ENCODE results near the gene HBEGF. TPM values are rescaled to one million over a fixed set of nuclear protein-coding genes. Genes with fewer than 3 reads are reported as not detected.

The HBEGF gene
- total and polyA plus RNA-seq, 2 donors (not counting 1 experiment from before 2014, with no cell fraction given): 1.8 to 10.3 TPM

DNA sequence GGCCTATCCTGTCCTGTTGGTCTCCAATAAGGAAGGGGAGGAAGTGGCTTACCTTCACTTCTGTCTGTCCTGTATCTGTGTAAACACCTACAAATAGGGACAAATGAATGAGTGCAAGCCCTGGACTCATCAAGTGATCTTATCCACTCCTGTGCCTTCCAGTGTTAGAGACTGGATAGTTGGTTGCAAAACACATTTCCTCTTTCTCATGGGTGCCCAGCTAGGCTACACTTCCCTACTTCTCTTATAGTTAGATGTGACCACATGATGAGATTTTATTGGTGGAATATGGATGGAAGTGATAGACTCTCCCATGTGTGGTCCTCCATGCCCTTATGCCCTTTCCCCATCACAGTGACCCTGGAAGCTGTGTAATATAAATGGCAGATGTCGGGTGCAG, 26.6 kb downstream of the HBEGF start:
- Histone ChIP-seq H2AFZ (ENCODE audit: low read length) (no peak overlapping the region), H4K20me1 (ENCODE audit: control insufficient read depth, extremely low read depth, insufficient read depth, low read length) (no peaks in the 10 kb centered on the region)

DNA sequence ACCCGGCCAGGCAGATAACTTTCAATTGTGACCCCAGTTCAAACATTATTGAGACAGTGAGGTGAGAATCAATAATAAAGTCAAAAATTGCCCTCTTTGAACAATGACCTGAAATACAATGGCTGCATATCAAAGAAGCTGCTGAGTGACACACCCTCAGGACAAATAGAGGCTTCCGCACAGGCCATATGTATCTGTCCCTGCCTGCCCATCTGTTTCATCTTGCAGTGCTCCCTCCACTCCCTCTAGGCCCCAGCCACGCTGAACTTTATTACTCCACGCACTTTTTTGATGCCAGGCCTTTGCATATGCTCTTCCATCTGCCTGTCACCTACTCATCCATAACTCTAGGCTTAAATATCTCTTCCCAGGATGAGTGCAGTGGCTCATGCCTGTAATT, 27.6 kb downstream of the HBEGF start:
- TF ChIP-seq EZH2 (IDR thresholded peaks at IDR 0.05; ENCODE audit: low read length, missing control alignments): no peak
- TF ChIP-seq, protein P1, sequence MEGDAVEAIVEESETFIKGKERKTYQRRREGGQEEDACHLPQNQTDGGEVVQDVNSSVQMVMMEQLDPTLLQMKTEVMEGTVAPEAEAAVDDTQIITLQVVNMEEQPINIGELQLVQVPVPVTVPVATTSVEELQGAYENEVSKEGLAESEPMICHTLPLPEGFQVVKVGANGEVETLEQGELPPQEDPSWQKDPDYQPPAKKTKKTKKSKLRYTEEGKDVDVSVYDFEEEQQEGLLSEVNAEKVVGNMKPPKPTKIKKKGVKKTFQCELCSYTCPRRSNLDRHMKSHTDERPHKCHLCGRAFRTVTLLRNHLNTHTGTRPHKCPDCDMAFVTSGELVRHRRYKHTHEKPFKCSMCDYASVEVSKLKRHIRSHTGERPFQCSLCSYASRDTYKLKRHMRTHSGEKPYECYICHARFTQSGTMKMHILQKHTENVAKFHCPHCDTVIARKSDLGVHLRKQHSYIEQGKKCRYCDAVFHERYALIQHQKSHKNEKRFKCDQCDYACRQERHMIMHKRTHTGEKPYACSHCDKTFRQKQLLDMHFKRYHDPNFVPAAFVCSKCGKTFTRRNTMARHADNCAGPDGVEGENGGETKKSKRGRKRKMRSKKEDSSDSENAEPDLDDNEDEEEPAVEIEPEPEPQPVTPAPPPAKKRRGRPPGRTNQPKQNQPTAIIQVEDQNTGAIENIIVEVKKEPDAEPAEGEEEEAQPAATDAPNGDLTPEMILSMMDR (conservative IDR thresholded peaks at IDR 0.05 in 1 of 2, IDR thresholded peaks at IDR 0.05 in 1 of 2; ENCODE audit: low read depth in 1 of 2, low read length in 2 of 2): no peak
- H3K79me2 ChIP-seq (ENCODE audit: control insufficient read depth, insufficient read depth, low read length): no peaks in the 10 kb centered on the region
- no peak overlapping the region for H3K9ac ChIP-seq (ENCODE audit: insufficient read depth, low read length)
- no peaks in the 10 kb centered on the region for H3K36me3 ChIP-seq (ENCODE audit: control insufficient read depth, insufficient read depth, low read length)
- no peak overlapping the region for H2AFZ ChIP-seq (ENCODE audit: low read length)
- H3K27ac ChIP-seq (ENCODE audit: insufficient read depth, low read length): no peak overlapping the region
- no peak overlapping the region for H3K4me3 ChIP-seq (replicated peaks in 1 of 4; ENCODE audit: control extremely low read depth in 1 of 4, insufficient read depth in 1 of 4, low read depth in 3 of 4, low read length in 4 of 4)
- no peak for DNase-seq (ENCODE audit: low read depth in 2 of 2)
- no peaks in the 10 kb centered on the region for H3K9me3 ChIP-seq (ENCODE audit: control insufficient read depth, insufficient read depth, low read depth, low read length)
- H3K4me1 ChIP-seq (ENCODE audit: control insufficient read depth, extremely low read depth, insufficient read depth, low read length): peaks cover 16% of the 10 kb centered on the region
- H3K4me2 ChIP-seq (ENCODE audit: extremely low read depth, insufficient read depth, low read length): no peak overlapping the region
- H3K27me3 ChIP-seq (ENCODE audit: control insufficient read depth, insufficient read depth, low read length): no peaks in the 10 kb centered on the region
- no peaks in the 10 kb centered on the region for H4K20me1 ChIP-seq (ENCODE audit: control insufficient read depth, extremely low read depth, insufficient read depth, low read length)

More for the DNA sequence above, 26.6 kb downstream of the HBEGF start:
- H3K4me1 ChIP-seq (ENCODE audit: control insufficient read depth, extremely low read depth, insufficient read depth, low read length): peaks cover 23% of the 10 kb centered on the region
- no peaks in the 10 kb centered on the region for H3K79me2 ChIP-seq (ENCODE audit: control insufficient read depth, insufficient read depth, low read length)
- no peaks in the 10 kb centered on the region for H3K9me3 ChIP-seq (ENCODE audit: control insufficient read depth, insufficient read depth, low read depth, low read length)
- H3K4me3 ChIP-seq (replicated peaks in 1 of 4; ENCODE audit: control extremely low read depth in 1 of 4, insufficient read depth in 1 of 4, low read depth in 3 of 4, low read length in 4 of 4): no peak overlapping the region
- DNase-seq (ENCODE audit: low read depth in 2 of 2): no peak
- H3K27ac ChIP-seq (ENCODE audit: insufficient read depth, low read length): no peak overlapping the region
- no peak overlapping the region for H3K9ac ChIP-seq (ENCODE audit: insufficient read depth, low read length)
- H3K4me2 ChIP-seq (ENCODE audit: extremely low read depth, insufficient read depth, low read length): no peak overlapping the region
- H3K27me3 ChIP-seq (ENCODE audit: control insufficient read depth, insufficient read depth, low read length): no peaks in the 10 kb centered on the region
- no peaks in the 10 kb centered on the region for H3K36me3 ChIP-seq (ENCODE audit: control insufficient read depth, insufficient read depth, low read length)
- TF ChIP-seq, protein P1 (conservative IDR thresholded peaks at IDR 0.05 in 1 of 2, IDR thresholded peaks at IDR 0.05 in 1 of 2; ENCODE audit: low read depth in 1 of 2, low read length in 2 of 2): no peak
- TF ChIP-seq EZH2 (IDR thresholded peaks at IDR 0.05; ENCODE audit: low read length, missing control alignments): no peak

DNA sequence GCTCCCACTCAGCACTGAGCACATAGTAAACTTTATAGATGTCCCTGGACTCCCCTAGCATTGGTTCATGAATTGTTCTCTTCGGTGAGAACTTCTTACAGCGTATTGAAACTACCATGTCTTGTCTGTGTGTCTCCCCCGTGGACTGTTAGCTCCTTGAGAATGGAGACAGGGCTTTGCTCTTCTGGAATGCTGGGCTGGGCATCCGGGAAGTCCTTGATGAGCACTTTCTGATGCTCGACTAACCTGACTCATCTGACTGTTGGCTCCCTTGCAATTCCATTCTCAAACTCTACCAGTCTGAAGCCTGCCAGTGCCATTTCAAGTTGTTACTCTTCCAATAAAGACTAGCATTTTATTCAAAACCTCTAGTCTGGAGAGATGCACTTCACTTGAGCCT, 28.5 kb downstream of the HBEGF start:
- Histone ChIP-seq H3K4me1 (ENCODE audit: control insufficient read depth, extremely low read depth, insufficient read depth, low read length) (peaks cover 7% of the 10 kb centered on the region), H3K27ac (ENCODE audit: insufficient read depth, low read length) (no peak overlapping the region), H3K4me3 (replicated peaks in 1 of 4; ENCODE audit: control extremely low read depth in 1 of 4, insufficient read depth in 1 of 4, low read depth in 3 of 4, low read length in 4 of 4) (no peak overlapping the region), H3K79me2 (ENCODE audit: control insufficient read depth, insufficient read depth, low read length) (no peaks in the 10 kb centered on the region), H3K9ac (ENCODE audit: insufficient read depth, low read length) (no peak overlapping the region), H2AFZ (ENCODE audit: low read length) (no peak overlapping the region), H3K4me2 (ENCODE audit: extremely low read depth, insufficient read depth, low read length) (no peak overlapping the region), H4K20me1 (ENCODE audit: control insufficient read depth, extremely low read depth, insufficient read depth, low read length) (no peaks in the 10 kb centered on the region), H3K9me3 (ENCODE audit: control insufficient read depth, insufficient read depth, low read depth, low read length) (no peaks in the 10 kb centered on the region), H3K27me3 (ENCODE audit: control insufficient read depth, insufficient read depth, low read length) (no peaks in the 10 kb centered on the region), H3K36me3 (ENCODE audit: control insufficient read depth, insufficient read depth, low read length) (no peaks in the 10 kb centered on the region)
- DNase-seq (ENCODE audit: low read depth in 2 of 2): peak in 1 of 2 donors; percentile 87
- TF ChIP-seq, protein P1 (conservative IDR thresholded peaks at IDR 0.05 in 1 of 2, IDR thresholded peaks at IDR 0.05 in 1 of 2; ENCODE audit: low read depth in 1 of 2, low read length in 2 of 2): no peak
- no peak for TF ChIP-seq EZH2 (IDR thresholded peaks at IDR 0.05; ENCODE audit: low read length, missing control alignments)
